HG03460 (cell line): ENCODE results near the gene SKIL.

Source experiments
- ATAC-seq: cut with Tn5 transposase; IDR thresholded peaks from one replicate; pipeline ENCODE4 v1.9.1; 2021; ENCODE audit not compliant: unreplicated experiment

The SKIL gene

DNA sequence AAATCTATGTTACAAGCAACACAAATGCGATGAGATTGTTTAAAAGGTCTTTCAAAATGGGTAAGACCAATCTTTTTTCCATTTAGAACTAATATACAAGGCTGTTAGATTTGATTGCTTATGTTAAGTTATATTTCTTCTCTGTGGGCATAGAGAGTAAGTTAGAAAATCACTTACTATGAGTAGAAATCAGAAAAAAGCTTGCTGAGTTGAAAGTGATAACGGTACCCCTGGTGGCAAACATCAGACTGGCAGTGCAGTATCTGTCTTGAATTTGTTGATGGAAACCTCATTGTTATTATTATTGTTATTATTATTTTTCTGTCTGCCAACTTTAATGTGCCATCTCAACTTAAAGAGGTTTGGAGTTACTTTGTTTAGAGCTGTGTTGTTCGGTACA is 73.5 kb downstream of the SKIL start:
- no peak for ATAC-seq

DNA sequence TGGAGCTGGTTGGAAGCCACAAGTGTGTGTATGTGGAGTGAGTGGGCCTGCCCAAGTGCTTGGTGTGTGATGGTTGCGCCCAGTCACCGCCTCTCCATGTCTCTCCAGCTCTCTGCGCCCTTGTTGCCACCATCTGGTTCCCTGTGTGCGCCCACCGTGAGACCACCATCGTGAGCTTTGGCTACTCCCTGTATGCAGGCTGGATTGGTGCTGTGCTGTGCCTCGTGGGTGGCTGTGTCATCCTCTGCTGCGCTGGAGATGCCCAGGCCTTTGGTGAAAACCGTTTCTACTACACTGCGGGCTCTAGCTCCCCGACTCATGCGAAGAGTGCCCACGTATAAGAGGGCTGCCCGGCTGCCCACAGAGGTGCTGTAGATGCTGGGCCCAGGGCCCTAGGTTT is 74.9 kb downstream of the SKIL start:
- no peak for ATAC-seq

DNA sequence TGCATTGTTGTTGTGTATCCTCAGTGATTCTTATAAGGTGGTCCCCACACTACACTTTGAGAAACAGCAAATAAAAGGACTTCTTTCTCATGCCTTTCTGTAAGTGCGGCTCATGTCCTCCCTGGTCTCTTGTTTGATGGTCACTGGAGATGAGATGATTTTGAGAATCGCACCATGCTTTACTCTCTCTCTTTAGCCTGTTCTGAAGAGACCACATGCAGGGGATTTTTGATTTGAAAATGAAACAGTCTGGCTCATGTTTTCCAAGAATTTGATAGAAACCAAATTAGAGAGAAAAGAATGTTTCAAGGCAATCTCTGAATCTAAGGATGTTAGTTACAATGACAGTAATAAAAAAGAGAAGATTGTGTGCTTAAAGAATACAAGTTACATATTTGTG is 79.2 kb downstream of the SKIL start:
- no peak for ATAC-seq

DNA sequence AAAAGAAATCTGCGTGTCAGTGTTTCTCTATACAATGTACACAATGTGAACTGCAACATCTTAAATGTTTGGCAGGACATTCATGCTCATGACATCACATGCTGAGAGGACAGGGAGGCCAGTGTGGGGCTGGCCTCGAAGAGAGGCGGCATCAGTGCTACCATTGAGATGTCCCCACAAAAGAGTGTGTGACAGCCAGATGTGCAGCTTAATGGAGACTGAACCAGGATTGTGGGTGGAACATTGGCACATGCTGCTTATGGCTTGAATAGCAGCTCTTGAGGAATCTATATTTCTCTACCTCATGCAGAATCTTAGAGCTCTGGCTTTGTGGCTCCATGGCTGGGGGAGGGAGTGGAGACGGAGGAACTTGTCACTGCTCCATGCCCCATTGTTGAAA is 79.7 kb downstream of the SKIL start:
- ATAC-seq: no peak

DNA sequence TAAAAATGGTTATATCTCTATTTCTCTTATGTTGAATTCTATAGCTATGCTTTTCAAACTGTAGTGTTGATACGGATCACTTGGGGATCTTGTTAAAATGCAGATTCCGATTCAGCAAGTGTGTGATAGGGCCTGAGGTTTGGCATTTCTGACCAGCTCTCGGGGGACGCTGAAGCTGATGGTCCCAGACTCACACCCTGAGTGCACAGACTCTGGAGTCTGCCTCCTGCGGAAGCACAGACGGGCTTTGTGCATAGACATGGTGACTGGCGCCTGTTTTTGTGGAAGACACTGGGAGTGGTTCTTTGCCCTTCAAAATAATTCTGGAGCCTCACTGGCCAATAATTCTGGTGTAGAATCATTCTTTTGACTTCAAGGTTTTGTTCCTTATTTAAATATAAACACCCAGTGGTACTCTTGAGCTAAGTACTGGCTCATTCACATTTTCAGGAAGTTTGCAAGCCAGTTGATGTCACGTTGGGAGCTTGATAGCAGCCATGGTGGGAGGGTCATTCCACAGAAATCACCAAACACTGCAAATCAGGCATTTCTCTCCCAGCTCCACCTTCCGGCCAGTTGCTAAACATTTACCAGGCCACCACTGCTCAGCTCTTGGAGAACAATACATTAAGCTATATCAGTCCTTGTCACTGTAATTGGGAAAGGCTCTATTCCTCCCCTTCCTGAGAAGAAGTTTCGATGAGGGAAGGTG is 80.3 kb downstream of the SKIL start:
- ATAC-seq: no peak

DNA sequence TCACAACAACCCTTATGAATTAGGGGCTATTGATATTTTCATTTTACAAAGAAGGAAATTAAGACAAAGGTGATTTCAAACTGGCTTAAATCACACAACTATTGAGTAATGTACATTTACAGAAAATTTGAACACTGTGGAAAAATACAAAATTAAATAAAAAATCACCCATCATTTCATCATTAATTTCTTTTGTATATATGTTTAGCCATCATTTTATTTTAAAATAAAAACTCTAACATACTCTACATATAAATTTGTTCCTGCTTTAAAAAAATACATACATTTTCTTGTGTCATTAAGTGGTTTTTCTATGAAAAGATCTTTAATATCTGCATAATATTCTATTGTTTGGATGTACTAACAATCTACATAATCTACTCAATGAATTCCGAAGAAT is 81.3 kb downstream of the SKIL start:
- ATAC-seq: no peak

DNA sequence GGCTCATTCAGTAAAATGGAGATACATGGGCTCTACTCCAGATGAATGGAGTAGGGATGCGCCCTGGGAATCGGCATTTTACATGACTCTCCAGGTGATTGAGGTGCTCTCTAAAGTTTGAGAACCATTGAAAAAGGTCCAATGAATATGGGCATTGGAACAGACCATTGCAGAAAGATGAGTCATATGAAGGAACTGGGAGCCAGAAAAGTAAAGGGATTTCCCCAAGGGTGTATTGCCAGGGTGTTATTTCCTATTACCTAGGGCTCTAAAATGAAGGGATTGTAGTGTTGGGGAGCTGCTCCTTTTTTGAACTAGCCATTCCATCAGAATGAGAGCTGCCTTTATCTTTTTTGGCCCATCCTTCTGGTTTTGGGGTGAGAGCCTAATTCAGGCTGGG is 82.8 kb downstream of the SKIL start:
- ATAC-seq: no peak

DNA sequence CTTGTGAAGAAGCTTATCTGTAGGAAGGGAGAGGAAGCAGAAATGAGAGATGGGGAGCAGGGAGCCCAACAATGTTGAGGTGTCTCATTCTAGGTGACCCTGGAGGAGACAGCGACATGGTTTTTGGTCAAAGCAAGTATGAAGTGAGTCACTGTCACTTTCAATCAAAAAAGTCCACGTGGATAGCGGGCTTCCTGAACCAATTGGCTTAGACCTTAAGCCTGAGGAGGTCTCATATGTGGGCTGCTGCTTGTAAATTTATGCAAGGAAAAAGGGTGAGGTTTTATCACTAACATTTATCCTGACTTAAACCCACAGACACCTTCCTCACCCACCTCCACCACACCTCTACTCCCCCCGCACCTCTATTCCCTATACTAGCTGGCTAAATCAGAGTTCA is 83.9 kb downstream of the SKIL start:
- no peak for ATAC-seq

DNA sequence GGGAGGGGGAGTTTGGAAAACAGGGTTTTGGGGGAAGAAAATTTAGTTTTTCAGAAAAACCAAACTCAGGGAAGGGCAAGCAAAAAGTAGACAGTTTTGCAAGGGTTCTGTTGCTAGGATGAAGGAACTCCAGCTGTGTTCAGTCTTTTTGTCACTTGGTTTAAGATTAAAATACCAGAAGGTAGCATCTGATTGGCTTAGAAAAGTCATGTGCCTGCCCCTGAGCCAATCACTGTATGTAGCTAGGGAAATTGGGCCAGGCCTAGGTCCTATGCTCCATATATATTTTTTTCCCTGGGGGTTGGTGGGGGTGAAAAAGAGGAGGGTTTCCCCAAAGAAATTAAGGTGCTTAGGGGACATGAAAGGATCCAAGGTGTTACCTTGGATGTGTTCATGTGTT is 85.4 kb downstream of the SKIL start:
- ATAC-seq: no peak

DNA sequence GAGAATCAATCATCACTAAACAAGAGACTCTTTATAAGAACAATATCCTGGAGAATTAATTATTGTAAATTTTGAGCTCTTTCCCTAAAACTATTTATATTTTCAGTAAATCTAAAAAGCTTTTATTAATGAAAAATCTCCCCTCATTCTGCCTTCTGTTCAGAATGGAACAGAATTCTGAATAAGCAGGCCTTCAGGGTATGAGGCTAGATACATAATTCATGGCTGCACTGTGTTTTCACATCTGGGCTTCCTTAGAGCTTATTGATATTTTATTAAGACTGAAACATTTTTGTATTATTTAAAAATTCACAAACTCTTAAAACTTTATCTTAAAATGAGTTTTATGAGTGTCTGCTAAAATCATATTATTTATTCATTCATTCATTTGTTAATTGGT is 85.9 kb downstream of the SKIL start:
- ATAC-seq: no peak
